Activated CD4-positive, CD25-positive, alpha-beta regulatory T cell treated with anti-CD3 and anti-CD28 coated beads, Interleukin-2, amount 50 U/mL, for 24 hours (primary cell): ENCODE measurements around the gene H2BK1.

Experiments used
- ATAC-seq, 2 donors: fragments of 150-1000 bp; cut with Tn5 transposase; one replicate each; pipeline ENCODE4 v1.10.0; 2021; ENCODE audit warnings: mild to moderate bottlenecking in 1 of 2, moderate library complexity in 1 of 2

The H2BK1 gene

DNA sequence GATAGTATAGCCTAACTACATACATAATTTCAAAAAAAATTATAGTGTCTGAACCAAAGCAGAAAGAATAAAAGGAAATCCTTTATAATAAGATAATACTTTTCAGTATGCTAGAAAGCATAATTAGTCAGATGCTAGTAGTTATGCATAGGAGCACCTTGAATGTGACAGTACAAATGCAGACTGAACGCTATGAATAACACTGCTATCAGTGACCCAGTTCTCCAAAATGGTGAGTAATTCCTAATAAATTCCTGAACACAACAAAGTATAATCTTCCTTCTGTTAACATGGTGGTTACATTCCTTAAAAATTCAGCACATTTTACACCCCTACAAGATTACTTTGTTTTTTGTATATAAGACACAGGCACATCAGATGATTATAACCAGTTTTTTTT lies 20.8 kb upstream of the H2BK1 start:
- no peak for ATAC-seq

GRCh38 chr7:151229249-151229648 lies 19.0 kb upstream of the H2BK1 start:
- no peak for ATAC-seq

GRCh38 chr7:151228024-151228866 lies 18.0 kb upstream of the H2BK1 start:
- ATAC-seq, result no peak

GRCh38 chr7:151226875-151227782 lies 16.8 kb upstream of the H2BK1 start, which contains the start of gene ABCF2:
ABCF2 (minus strand) TSS chr7:151227205; CDS start chr7:151226458, 747 bp downstream.
- ATAC-seq, result peak; percentile 100

DNA sequence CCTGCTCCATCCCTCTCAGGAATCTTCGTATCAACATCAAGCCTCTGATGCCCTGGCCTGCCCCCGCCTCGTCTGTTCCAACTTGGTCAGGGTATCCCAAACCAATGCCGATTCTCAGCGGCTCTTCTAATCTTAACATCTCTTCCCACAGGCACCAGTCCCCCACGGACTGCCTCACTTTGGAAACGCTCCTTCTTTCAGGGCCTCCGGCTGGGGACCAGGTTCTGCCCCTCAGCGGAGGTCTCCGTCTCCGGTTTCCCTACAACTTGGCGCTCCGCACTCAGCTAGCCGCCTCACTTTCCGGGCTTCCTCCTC lies 16.2 kb upstream of the H2BK1 start:
- no peak for ATAC-seq

DNA sequence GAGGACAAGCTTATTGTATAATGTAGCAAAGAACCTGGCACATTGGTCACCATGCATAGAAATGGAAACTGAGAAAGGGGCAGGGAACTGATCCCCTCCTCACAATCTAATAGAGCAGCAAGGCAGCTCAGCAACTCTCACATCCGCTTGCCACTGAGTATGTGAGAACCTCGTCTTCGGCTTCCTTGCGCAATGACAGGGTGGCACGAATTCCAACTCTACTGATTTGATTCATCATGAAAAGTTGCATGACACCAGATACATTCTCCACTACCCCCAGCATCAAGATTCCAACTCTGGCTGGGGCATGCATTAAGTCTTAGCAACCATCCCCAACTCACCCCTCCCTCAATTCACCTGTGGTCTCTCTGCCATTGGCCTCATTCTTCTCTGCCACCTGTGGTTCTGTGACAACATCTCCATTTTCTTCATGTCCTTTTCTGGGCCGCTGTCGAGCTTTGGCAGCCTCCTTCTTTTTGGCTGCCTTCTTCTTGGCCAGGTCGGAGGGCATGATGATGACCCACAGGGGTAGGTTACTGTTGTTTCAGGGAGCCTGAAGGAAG lies 15.7 kb upstream of the H2BK1 start:
- ATAC-seq, result no peak

DNA sequence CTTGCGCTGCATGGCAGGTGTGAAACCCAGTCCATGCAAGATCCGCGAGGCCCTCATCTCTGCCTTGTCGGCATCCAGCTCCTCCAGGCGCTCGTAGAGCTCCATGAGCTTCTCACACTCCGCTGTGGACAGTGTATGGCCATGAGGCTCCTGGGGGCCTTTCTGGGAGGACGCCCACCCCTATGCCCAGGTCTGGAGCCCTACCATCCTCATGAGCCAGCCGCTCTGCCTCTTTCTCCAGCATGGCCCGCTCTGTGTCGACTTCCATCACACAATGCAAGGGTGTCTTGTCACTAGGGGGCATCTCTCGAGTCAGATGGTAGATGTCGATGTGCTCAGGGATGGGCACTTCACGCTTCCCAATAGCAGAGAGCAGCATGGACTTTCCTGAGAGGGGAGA lies 13.4 kb upstream of the H2BK1 start:
- ATAC-seq, result no peak

DNA sequence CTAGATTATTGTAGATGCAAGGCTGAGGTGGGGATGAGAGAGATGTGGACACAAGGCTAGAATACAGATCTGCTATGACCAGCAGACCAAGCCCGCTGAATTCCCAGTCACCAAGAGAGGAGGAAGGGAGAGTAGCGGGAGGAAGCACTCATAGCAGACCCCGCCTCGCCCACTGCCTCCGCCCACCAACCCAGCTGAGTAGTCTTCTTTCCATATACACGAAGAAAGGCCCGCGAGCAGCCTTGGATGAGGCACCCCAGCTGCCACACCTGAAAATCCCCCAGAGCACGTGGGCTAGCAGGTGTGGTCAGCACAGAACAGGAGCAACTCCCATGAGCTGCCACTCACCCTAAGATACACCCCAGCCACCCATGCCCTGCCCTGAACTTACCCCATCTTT lies 7.9 kb upstream of the H2BK1 start:
- ATAC-seq, result no peak

- no peak for ATAC-seq
These were observed 5.1 kb upstream of the H2BK1 start for GRCh38 chr7:151215396-151215795.

- no peak for ATAC-seq
These were observed 3.5 kb upstream of the H2BK1 start for GRCh38 chr7:151213826-151214225.

DNA sequence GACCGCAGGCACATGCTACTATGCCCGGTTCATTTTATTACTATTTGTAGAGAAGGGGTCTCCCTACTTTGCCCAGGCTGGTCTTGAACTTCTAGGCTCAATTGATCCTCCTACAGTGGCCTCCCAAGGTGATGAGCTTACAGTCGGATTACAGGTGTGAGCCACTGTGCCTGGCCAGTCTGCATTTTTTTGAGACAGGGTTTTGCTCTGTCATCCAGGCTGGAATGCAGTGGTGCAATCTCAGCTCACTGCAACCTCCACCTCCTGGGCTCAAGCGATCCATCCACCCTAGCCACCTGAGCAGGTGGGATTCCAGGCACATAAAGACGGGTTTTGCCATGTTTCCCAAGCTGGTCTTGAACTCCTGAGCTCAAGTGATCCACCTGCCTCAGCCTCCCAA lies 2.3 kb upstream of the H2BK1 start:
- ATAC-seq, result no peak

DNA sequence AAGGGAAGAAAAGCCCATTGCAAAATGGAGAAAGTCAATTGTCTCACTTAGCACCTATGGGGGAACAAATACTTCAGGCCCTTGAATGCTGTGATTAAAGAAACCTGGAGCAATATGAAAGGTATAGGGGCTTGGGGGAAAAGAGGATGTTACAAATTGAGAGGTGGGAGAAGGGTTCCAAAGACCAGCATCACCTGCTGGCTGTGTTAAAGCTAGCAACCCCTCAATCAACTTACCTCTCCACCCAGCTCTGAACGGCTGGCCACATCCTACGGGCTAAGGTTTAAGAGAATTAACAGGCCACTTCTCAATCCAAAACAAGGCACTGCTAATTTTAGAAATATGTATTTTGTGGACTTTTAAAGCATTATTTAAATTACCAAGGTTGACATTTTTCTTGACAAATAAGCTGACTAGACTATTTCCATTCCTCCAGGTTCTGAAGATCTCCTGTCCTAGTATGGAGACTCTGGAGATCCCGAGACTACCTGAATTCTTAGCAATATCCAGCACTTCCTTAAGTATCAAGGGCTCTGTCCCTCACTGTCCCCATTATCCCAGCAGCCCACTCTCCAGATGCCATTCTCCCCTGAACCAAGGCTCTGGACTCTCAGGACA lies 976 bp upstream of the H2BK1 start:
- no peak for ATAC-seq

- no peak for ATAC-seq
These were observed 700 bp downstream of the H2BK1 start for GRCh38 chr7:151209588-151209987.

- no peak for ATAC-seq
These were observed 1.9 kb downstream of the H2BK1 start for GRCh38 chr7:151208253-151208862.

DNA sequence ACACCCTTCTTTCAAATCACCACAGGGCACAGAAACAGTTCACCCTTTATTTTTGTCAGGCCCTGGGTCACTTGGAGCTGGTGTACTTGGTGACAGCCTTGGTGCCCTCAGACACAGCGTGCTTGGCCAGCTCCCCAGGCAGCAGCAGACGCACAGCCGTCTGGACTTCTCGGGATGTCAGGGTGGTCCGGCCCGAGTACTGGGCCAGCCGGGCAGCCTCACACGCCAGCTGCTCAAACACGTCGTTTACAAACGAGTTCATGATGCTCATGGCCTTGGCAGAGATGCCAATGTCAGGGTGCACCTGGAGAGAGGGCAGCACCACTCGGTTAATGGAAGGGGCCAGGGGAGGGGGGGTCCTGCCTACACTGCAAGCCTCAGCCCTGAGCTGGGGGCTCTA lies 2.5 kb downstream of the H2BK1 start:
- ATAC-seq, result no peak

GRCh38 chr7:151207315-151207714 lies 3.0 kb downstream of the H2BK1 start:
- no peak for ATAC-seq

- no peak for ATAC-seq
These were observed 3.4 kb downstream of the H2BK1 start for GRCh38 chr7:151206914-151207313.

- no peak for ATAC-seq
These were observed 4.6 kb downstream of the H2BK1 start for GRCh38 chr7:151205730-151206129.

DNA sequence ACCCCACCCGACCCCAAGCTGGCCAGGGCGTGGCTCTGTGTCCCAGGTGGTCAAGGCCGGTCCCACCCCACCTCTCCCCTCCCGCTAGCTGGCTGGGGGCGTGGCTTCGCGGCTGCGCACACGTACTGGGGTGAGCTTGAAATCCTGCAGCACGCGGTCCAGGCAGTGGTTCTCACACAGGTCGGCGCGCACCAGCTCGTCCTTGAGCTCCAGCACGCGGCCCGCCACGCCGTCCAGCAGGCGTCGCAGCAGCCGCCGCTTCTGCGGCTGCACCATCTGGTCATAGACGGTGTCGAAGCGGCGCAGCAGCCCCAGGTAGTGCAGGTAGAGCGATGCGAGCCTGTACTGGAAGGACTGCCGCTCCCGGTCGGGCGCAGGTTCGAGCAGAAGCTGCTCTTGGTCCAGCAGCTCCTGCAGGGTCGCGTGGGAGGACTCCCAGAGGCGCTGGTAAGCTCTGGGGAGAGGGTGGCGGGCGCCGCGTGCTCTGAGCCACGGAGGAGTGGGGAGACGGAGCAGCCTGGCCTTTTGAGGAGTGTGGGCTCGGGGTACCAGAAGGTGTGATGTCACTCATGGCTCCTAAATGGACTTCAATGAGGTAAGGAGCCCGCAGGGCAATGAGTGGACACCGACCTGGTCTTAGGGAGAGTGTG lies 5.8 kb downstream of the H2BK1 start:
- no peak for ATAC-seq

GRCh38 chr7:151202836-151203235 lies 7.5 kb downstream of the H2BK1 start:
- no peak for ATAC-seq

- no peak for ATAC-seq
These were observed 8.5 kb downstream of the H2BK1 start for GRCh38 chr7:151201751-151202150.

GRCh38 chr7:151201344-151201743 lies 8.9 kb downstream of the H2BK1 start:
- no peak for ATAC-seq
